ENCODE data around the gene B4GALT5. TPM values are rescaled to one million over a fixed set of nuclear protein-coding genes. Genes with fewer than 3 reads are reported as not detected.

The B4GALT5 gene
- total RNA-seq, 1 experiment from 2014 or later, result 65.0 TPM

DNA sequence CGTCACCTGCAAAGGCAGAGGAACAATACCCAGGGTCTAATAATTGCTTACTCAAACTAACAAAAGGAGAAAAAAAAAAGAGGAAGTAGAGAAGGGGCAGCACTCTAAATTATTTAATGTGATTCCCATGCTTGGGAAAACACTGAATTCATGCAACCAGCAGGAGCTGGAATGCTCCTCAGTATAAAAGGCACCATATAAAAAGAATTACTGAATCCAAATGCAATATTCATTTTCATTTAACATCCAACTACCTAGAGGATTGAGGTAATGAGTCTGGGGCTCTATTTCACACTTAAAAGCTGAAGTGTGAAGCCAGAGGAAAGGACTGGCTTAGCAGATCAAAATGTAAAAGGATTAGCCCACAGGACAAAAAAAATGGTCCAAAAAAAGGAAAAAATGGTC, 8.7 kb downstream of the B4GALT5 start:
- intact Hi-C loops (cut with micrococcal nuclease; ENCODE audit: unreplicated experiment), result no loop called here
- ChIA-PET CTCF (no interaction called here), POLR2A (no interaction called here)
- Histone ChIP-seq H3K27me3 (replicated peaks; ENCODE audit: control insufficient read depth, insufficient read depth, low read length) (no peaks in the 10 kb centered on the region), H3K36me3 (ENCODE audit: control insufficient read depth, insufficient read depth, low read length) (no peaks in the 10 kb centered on the region), H3K4me1 (peaks cover 25% of the 10 kb centered on the region), H3K9me3 (no peaks in the 10 kb centered on the region), H3K4me3 (ENCODE audit: low read depth, low read length) (no peak overlapping the region)
- no peaks in the 10 kb centered on the region for H3K9me3 Mint-ChIP-seq (ENCODE audit: unreplicated experiment)
- DNase-seq, result no peak
- peaks cover 20% of the 10 kb centered on the region for H3K4me1 Mint-ChIP-seq (ENCODE audit: low read depth, unreplicated experiment)
- peaks cover 65% of the 10 kb centered on the region for H3K36me3 Mint-ChIP-seq (ENCODE audit: insufficient read depth, unreplicated experiment)
- no peaks in the 10 kb centered on the region for H3K27me3 Mint-ChIP-seq (ENCODE audit: insufficient read depth, unreplicated experiment)
- no peak overlapping the region for H3K27ac Mint-ChIP-seq (ENCODE audit: unreplicated experiment)
- no TSS peak for BruUV-seq (replicated peaks)
- TF ChIP-seq CTCF (IDR thresholded peaks at IDR 0.05; ENCODE audit: insufficient read depth in 1 of 2, low read depth in 1 of 2, low read length in 1 of 2, severe bottlenecking in 1 of 2, unreplicated experiment in 1 of 2), result no peak
- H3K4me3 Mint-ChIP-seq (ENCODE audit: unreplicated experiment), result no peak overlapping the region

GRCh38 chr20:49701916-49702315, 11.8 kb downstream of the B4GALT5 start:
- peaks cover 33% of the 10 kb centered on the region for H3K4me1 ChIP-seq
- no peak overlapping the region for H3K4me3 ChIP-seq (ENCODE audit: low read depth, low read length)
- no peaks in the 10 kb centered on the region for H3K9me3 ChIP-seq
- Mint-ChIP-seq H3K4me1 (ENCODE audit: low read depth, unreplicated experiment) (peaks cover 43% of the 10 kb centered on the region), H3K36me3 (ENCODE audit: insufficient read depth, unreplicated experiment) (peaks cover 48% of the 10 kb centered on the region), H3K4me3 (ENCODE audit: unreplicated experiment) (no peak overlapping the region), H3K9me3 (ENCODE audit: unreplicated experiment) (no peaks in the 10 kb centered on the region), H3K27me3 (ENCODE audit: insufficient read depth, unreplicated experiment) (no peaks in the 10 kb centered on the region), H3K27ac (ENCODE audit: unreplicated experiment) (peak overlapping the region; percentile 53)
- intact Hi-C loops (cut with micrococcal nuclease; ENCODE audit: unreplicated experiment), result no loop called here
- no peak for TF ChIP-seq CTCF (IDR thresholded peaks at IDR 0.05; ENCODE audit: insufficient read depth in 1 of 2, low read depth in 1 of 2, low read length in 1 of 2, severe bottlenecking in 1 of 2, unreplicated experiment in 1 of 2)
- BruUV-seq (replicated peaks), result no TSS peak
- no peaks in the 10 kb centered on the region for H3K27me3 ChIP-seq (replicated peaks; ENCODE audit: control insufficient read depth, insufficient read depth, low read length)
- no peak for DNase-seq
- ChIA-PET POLR2A (interaction anchor here (0.7 kb wide), 1 partner anchor 11 kb away, joined by 4 read pairs; no protein-coding TSS in a partner anchor), CTCF (no interaction called here)
- no peaks in the 10 kb centered on the region for H3K36me3 ChIP-seq (ENCODE audit: control insufficient read depth, insufficient read depth, low read length)

GRCh38 chr20:49701241-49701790, 12.4 kb downstream of the B4GALT5 start:
- Mint-ChIP-seq H3K36me3 (ENCODE audit: insufficient read depth, unreplicated experiment) (peaks cover 42% of the 10 kb centered on the region), H3K27me3 (ENCODE audit: insufficient read depth, unreplicated experiment) (no peaks in the 10 kb centered on the region), H3K27ac (ENCODE audit: unreplicated experiment) (peak overlapping the region; percentile 53), H3K4me3 (ENCODE audit: unreplicated experiment) (no peak overlapping the region), H3K4me1 (ENCODE audit: low read depth, unreplicated experiment) (peaks cover 38% of the 10 kb centered on the region), H3K9me3 (ENCODE audit: unreplicated experiment) (no peaks in the 10 kb centered on the region)
- POLR2A ChIA-PET, result no interaction called here
- no peak for TF ChIP-seq CTCF (IDR thresholded peaks at IDR 0.05; ENCODE audit: insufficient read depth in 1 of 2, low read depth in 1 of 2, low read length in 1 of 2, severe bottlenecking in 1 of 2, unreplicated experiment in 1 of 2)
- intact Hi-C loops (cut with micrococcal nuclease; ENCODE audit: unreplicated experiment), result no loop called here
- Histone ChIP-seq H3K4me1 (peaks cover 30% of the 10 kb centered on the region), H3K4me3 (ENCODE audit: low read depth, low read length) (no peak overlapping the region), H3K36me3 (ENCODE audit: control insufficient read depth, insufficient read depth, low read length) (no peaks in the 10 kb centered on the region), H3K9me3 (no peaks in the 10 kb centered on the region), H3K27me3 (replicated peaks; ENCODE audit: control insufficient read depth, insufficient read depth, low read length) (no peaks in the 10 kb centered on the region)
- BruUV-seq (replicated peaks), result no TSS peak
- no peak for DNase-seq
- CTCF ChIA-PET, result interaction anchor here (0.8 kb wide), 1 partner anchor 9 kb away, joined by 3 read pairs; no protein-coding TSS in a partner anchor

Data from Caco-2 (cell line).